Posterior vena cava (tissue), 2 donors: ENCODE measurements around the gene PIK3AP1. TPM values are rescaled to one million over a fixed set of nuclear protein-coding genes. Genes with fewer than 3 reads are reported as not detected.
A peak's percentile ranks its signal among the peaks of the same experiment; 100 is the strongest.
"Not testable (repeated sequence)": the region's sequence is repeated elsewhere in the genome, so short reads cannot be mapped to it uniquely, and the experiment has no call there.

Experiments used
- DNase-seq: peaks from one replicate; pipeline ENCODE4 v3.0.0-alpha.2; 2020; ENCODE audit warnings: low spot score
- intact Hi-C, 2 donors: fragments of 100-400 bp; cut with DNase I; formaldehyde crosslinking; loops; one replicate each; pipeline versions ENCODE4 v1.14.1 to v1.14.2; 2022 to 2023
- total RNA-seq, 2 donors: library from RNA; stranded (reverse); fragmentation: NEBNext Ultra II Directional; extraction: Animal tissue kit (Norgen Biotek cat#: 25700); gene quantifications; one replicate each; pipeline ENCODE4 v1.2.1, GENCODE V29; 2021
- donor health status: DM: yes; HTN: yes; CAD: no.
- donor health status: DM: yes; HTN: yes; CAD: no.

Gene PIK3AP1
- total RNA-seq, 2 donors from 2014 or later, result 5.8 to 14.5 TPM

GRCh38 chr10:96700374-96701099 is 19.8 kb downstream of the PIK3AP1 start:
- intact Hi-C loops, result no loop called here
- DNase-seq, result peak; percentile 83

DNA sequence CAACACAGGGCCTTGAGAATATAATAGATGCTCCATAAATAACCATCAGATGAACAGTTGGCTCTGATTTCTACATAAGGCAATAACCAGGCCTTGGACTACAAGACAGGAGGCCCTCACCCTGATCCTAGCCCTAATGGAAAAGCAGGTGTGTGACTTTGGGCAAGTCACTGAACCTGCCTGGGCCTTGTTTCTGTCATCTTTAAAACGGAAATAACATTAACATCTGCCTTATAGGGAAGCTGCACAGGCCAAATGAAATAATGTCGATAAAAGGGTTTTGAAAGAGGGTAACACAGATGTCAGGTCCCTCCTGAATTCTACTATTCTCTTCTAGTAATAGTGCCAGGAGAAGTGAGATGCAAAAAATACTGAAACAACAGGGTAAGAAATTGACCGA is 20.7 kb downstream of the PIK3AP1 start:
- intact Hi-C loops, result no loop called here
- no peak for DNase-seq

DNA sequence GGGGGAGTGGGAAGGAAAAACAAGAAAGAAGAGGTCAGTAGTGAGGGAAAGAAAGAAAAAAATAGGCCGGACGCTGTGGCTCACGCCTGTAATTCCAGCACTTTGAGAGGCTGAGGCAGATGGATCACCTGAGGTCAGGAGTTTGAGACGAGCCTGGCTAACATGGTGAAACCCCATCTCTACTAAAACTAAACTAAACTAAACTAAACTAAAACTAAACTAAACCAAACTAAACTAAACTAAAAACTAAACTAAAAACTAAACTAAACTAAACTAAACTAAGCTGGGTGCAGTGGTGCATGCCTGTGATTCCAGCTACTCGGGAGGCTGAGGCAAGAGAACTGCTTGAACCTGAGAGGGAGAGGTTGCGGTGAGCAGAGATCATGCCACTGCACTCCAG is 22.0 kb downstream of the PIK3AP1 start:
- DNase-seq, intact Hi-C loops: not testable (repeated sequence)

DNA sequence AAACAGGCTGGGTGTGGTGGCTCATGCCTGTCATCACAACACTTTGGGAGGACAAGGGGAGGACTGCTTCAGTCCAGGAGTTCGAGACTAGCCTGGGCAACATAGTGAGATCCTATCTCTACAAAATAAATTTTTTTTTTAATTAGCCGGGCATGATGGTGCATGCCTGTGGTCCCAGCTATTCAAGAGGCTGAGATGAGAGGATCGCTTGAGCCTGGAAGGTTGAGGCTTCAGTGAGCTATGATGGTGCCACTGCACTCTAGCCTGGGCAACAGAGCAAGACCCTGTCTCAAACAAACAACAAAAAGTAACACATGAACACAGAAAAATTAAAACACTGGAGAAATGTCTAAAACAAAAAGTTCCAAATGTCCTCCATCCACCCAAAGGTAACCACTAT is 22.9 kb downstream of the PIK3AP1 start:
- no peak for DNase-seq
- intact Hi-C loops, result no loop called here

GRCh38 chr10:96696845-96697425 is 23.4 kb downstream of the PIK3AP1 start:
- intact Hi-C loops, result no loop called here
- DNase-seq, result no peak

GRCh38 chr10:96695975-96696634 is 24.2 kb downstream of the PIK3AP1 start:
- intact Hi-C loops, result no loop called here

GRCh38 chr10:96695366-96695765 is 24.9 kb downstream of the PIK3AP1 start:
- DNase-seq, result no peak
- intact Hi-C loops, result no loop called here

More at GRCh38 chr10:96695975-96696634, 24.2 kb downstream of the PIK3AP1 start:
- no peak for DNase-seq

- intact Hi-C loops, result no loop called here
- DNase-seq, result no peak
These were observed 26.9 kb downstream of the PIK3AP1 start for GRCh38 chr10:96693431-96693830.

GRCh38 chr10:96692427-96692826 is 27.9 kb downstream of the PIK3AP1 start:
- intact Hi-C loops, result no loop called here
- DNase-seq, result no peak

DNA sequence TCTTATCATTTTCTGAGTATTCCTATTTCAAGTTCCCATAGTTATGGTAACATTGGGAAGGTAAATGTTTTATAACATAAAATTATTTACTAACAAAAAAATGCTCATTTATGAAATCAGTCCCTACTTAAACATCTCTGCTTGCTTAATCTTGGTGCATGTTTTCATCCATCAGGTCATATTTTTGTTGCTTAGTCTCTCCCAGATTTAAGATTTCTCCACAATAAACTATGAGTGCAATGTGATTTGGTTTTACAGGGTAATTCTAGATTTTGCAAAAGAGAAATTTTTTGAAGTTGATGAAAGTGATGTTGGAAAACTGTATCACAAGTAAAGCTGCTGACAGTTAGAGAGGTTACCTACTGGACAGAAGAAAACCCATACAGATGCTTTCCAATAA is 28.6 kb downstream of the PIK3AP1 start:
- no peak for DNase-seq
- intact Hi-C loops, result no loop called here

GRCh38 chr10:96690755-96691730 is 29.3 kb downstream of the PIK3AP1 start:
- intact Hi-C loops, result no loop called here
- no peak for DNase-seq

DNA sequence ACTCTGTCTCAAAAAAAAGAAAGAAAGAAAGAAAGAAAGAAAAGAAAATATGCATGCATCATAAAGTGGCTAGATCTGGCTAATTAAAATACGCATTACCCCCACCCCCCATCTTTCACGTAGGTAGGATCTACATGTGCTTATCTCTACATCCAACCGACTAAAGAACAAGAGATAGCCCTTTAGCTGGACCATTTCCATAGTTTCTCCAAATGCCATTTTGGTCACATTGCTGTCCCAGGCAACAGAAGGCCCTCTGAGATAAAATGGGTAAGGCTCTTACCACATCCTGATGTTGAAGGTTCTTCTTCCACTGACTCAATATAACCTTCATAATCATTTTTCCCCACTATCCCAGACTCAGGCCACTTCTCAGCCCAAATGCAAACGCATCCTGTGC is 31.5 kb downstream of the PIK3AP1 start:
- intact Hi-C loops, result no loop called here
- DNase-seq, result no peak

- no peak for DNase-seq
- intact Hi-C loops, result no loop called here
These were observed 32.8 kb downstream of the PIK3AP1 start for GRCh38 chr10:96687317-96688012.

- DNase-seq, result no peak
- intact Hi-C loops, result no loop called here
These were observed 33.8 kb downstream of the PIK3AP1 start for GRCh38 chr10:96686514-96686913.

- intact Hi-C loops, result no loop called here
- no peak for DNase-seq
These were observed 35.0 kb downstream of the PIK3AP1 start for GRCh38 chr10:96685306-96685705.

DNA sequence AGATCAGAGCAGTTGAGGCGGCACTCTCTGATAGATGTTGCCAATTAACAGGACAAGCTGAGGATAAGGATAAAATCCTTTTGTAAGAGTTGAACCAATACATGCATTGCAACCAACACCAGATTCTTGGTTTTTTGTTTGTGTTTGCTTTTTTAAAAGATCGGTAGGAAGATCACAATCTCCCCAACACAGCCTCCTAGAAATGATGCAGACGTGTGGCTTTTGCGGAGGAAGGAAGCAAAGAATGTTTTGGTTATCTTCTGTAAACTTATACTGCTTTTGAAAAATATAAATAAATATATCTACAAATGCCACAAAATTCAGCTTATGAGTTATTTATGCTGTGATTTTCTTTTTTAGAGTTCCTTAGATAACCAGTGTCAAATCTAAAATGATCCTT is 35.5 kb downstream of the PIK3AP1 start:
- intact Hi-C loops, result no loop called here
- no peak for DNase-seq

- intact Hi-C loops, result no loop called here
- no peak for DNase-seq
These were observed 36.6 kb downstream of the PIK3AP1 start for GRCh38 chr10:96683710-96684109.

GRCh38 chr10:96683065-96683464 is 37.2 kb downstream of the PIK3AP1 start:
- intact Hi-C loops, result no loop called here
- DNase-seq, result no peak

DNA sequence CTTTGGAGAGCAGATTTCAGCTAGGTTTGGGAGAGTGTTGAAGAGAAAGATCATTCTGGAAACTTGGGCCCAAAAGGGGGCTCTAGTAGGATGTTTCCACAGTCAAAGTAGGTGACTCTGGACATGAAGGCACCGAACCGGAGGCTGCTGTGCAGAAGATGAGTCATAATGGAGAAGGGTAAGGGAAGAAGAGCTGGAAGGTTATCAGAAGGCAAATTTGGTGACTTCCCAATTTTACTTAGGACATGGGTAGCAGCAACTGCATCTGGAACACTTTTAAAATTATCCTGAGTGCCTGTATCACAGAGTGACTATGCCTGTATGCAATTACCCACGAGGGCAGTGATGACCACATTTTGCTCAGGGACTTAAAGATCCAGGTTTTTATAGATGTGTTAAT is 38.8 kb downstream of the PIK3AP1 start:
- no peak for DNase-seq
- intact Hi-C loops, result no loop called here
